ENCODE measurements around the gene RAD51C. TPM values are rescaled to one million over a fixed set of nuclear protein-coding genes. Genes with fewer than 3 reads are reported as not detected.
"Not testable (repeated sequence)": the region's sequence is repeated elsewhere in the genome, so short reads cannot be mapped to it uniquely, and the experiment has no call there.

Gene RAD51C
- total RNA-seq, 2 experiments from 2014 or later: 40.0 to 45.7 TPM

GRCh38 chr17:58722274-58722673 lies 29.9 kb downstream of the RAD51C start:
- no peaks in the 10 kb centered on the region for H3K9me3 Mint-ChIP-seq
- H3K27me3 Mint-ChIP-seq: no peaks in the 10 kb centered on the region
- no peak overlapping the region for H3K4me3 Mint-ChIP-seq
- POLR2A ChIA-PET: interaction anchor here (1.5 kb wide), 1 partner anchor 91 kb away, joined by 3 read pairs; no protein-coding TSS in a partner anchor
- peaks cover 1% of the 10 kb centered on the region for H3K36me3 Mint-ChIP-seq
- DNase-seq: no peak
- no peak for ATAC-seq (ENCODE audit: low read depth)
- H3K27ac Mint-ChIP-seq: no peak overlapping the region
- H3K4me1 Mint-ChIP-seq: no peaks in the 10 kb centered on the region

GRCh38 chr17:58722696-58723095 lies 30.3 kb downstream of the RAD51C start:
- H3K4me3 Mint-ChIP-seq: no peak overlapping the region
- H3K9me3 Mint-ChIP-seq: no peaks in the 10 kb centered on the region
- H3K36me3 Mint-ChIP-seq: peaks cover 1% of the 10 kb centered on the region
- ATAC-seq (ENCODE audit: low read depth) (no peak), DNase-seq (no peak)
- POLR2A ChIA-PET: interaction anchor here (1.5 kb wide), 1 partner anchor 91 kb away, joined by 3 read pairs; no protein-coding TSS in a partner anchor
- H3K27ac Mint-ChIP-seq: no peak overlapping the region
- no peaks in the 10 kb centered on the region for H3K4me1 Mint-ChIP-seq
- H3K27me3 Mint-ChIP-seq: no peaks in the 10 kb centered on the region

GRCh38 chr17:58728798-58729197 lies 36.4 kb downstream of the RAD51C start:
- no peak overlapping the region for H3K4me3 Mint-ChIP-seq
- DNase-seq (no peak), ATAC-seq (ENCODE audit: low read depth) (no peak)
- H3K27me3 Mint-ChIP-seq: no peaks in the 10 kb centered on the region
- no peak overlapping the region for H3K27ac Mint-ChIP-seq
- peaks cover 7% of the 10 kb centered on the region for H3K36me3 Mint-ChIP-seq
- H3K9me3 Mint-ChIP-seq: no peaks in the 10 kb centered on the region
- no peaks in the 10 kb centered on the region for H3K4me1 Mint-ChIP-seq
- POLR2A ChIA-PET: no interaction called here

GRCh38 chr17:58730937-58731336 lies 38.5 kb downstream of the RAD51C start:
- no peak for DNase-seq
- H3K4me1 Mint-ChIP-seq: no peaks in the 10 kb centered on the region
- ATAC-seq (ENCODE audit: low read depth): no peak
- POLR2A ChIA-PET: no interaction called here
- H3K9me3 Mint-ChIP-seq: no peaks in the 10 kb centered on the region
- no peaks in the 10 kb centered on the region for H3K27me3 Mint-ChIP-seq
- H3K27ac Mint-ChIP-seq: no peak overlapping the region
- no peak overlapping the region for H3K4me3 Mint-ChIP-seq
- peaks cover 8% of the 10 kb centered on the region for H3K36me3 Mint-ChIP-seq

- Mint-ChIP-seq H3K4me1 (no peaks in the 10 kb centered on the region), H3K36me3 (peaks cover 9% of the 10 kb centered on the region), H3K27ac (no peak overlapping the region), H3K9me3 (no peaks in the 10 kb centered on the region), H3K4me3 (no peak overlapping the region), H3K27me3 (no peaks in the 10 kb centered on the region)
- POLR2A ChIA-PET: no interaction called here
- no peak for ATAC-seq (ENCODE audit: low read depth)
- no peak for DNase-seq
Observed at GRCh38 chr17:58734040-58734439, 41.6 kb downstream of the RAD51C start.

- Mint-ChIP-seq H3K9me3 (no peaks in the 10 kb centered on the region), H3K4me1 (no peaks in the 10 kb centered on the region), H3K27me3 (no peaks in the 10 kb centered on the region), H3K36me3 (peaks cover 5% of the 10 kb centered on the region), H3K4me3 (no peak overlapping the region), H3K27ac (no peak overlapping the region)
- ATAC-seq (ENCODE audit: low read depth): no peak
- no peak for DNase-seq
- POLR2A ChIA-PET: no interaction called here
Observed at GRCh38 chr17:58734811-58735210, 42.4 kb downstream of the RAD51C start.

GRCh38 chr17:58741121-58741625 lies 48.8 kb downstream of the RAD51C start:
- no peak for ATAC-seq (ENCODE audit: low read depth)
- H3K9me3 Mint-ChIP-seq: no peaks in the 10 kb centered on the region
- no peak overlapping the region for H3K4me3 Mint-ChIP-seq
- no peaks in the 10 kb centered on the region for H3K4me1 Mint-ChIP-seq
- POLR2A ChIA-PET: no interaction called here
- DNase-seq: no peak
- no peaks in the 10 kb centered on the region for H3K36me3 Mint-ChIP-seq
- no peak overlapping the region for H3K27ac Mint-ChIP-seq
- H3K27me3 Mint-ChIP-seq: no peaks in the 10 kb centered on the region

GRCh38 chr17:58747674-58748073 lies 55.3 kb downstream of the RAD51C start:
- H3K36me3 Mint-ChIP-seq: no peaks in the 10 kb centered on the region
- no peak for DNase-seq
- no peaks in the 10 kb centered on the region for H3K4me1 Mint-ChIP-seq
- no peak overlapping the region for H3K4me3 Mint-ChIP-seq
- ATAC-seq (ENCODE audit: low read depth): no peak
- peaks cover 10% of the 10 kb centered on the region for H3K27me3 Mint-ChIP-seq
- no peak overlapping the region for H3K27ac Mint-ChIP-seq
- no peaks in the 10 kb centered on the region for H3K9me3 Mint-ChIP-seq
- POLR2A ChIA-PET: no interaction called here

- H3K9me3 Mint-ChIP-seq, H3K4me3 Mint-ChIP-seq: not testable (repeated sequence)
Observed at GRCh38 chr17:58749627-58750026, 57.2 kb downstream of the RAD51C start.

GRCh38 chr17:58753026-58753425 lies 60.6 kb downstream of the RAD51C start:
- Mint-ChIP-seq H3K27ac (no peak overlapping the region), H3K4me3 (no peak overlapping the region), H3K4me1 (peaks cover 7% of the 10 kb centered on the region), H3K27me3 (peaks cover 52% of the 10 kb centered on the region), H3K9me3 (no peaks in the 10 kb centered on the region), H3K36me3 (peaks cover 3% of the 10 kb centered on the region)
- no peak for ATAC-seq (ENCODE audit: low read depth)
- no peak for DNase-seq
- POLR2A ChIA-PET: no interaction called here

More at GRCh38 chr17:58749627-58750026, 57.2 kb downstream of the RAD51C start:
- peaks cover 25% of the 10 kb centered on the region for H3K27me3 Mint-ChIP-seq
- not testable (repeated sequence) for H3K4me1 Mint-ChIP-seq; H3K27ac Mint-ChIP-seq; H3K36me3 Mint-ChIP-seq; DNase-seq; ATAC-seq (ENCODE audit: low read depth)
- POLR2A ChIA-PET: interaction anchor here (0.6 kb wide), 1 partner anchor 14 kb away, joined by 3 read pairs; no protein-coding TSS in a partner anchor

- Mint-ChIP-seq H3K4me1 (peaks cover 7% of the 10 kb centered on the region), H3K9me3 (no peaks in the 10 kb centered on the region), H3K4me3 (peak overlapping the region; percentile 72), H3K27ac (no peak overlapping the region), H3K36me3 (peaks cover 3% of the 10 kb centered on the region), H3K27me3 (peaks cover 70% of the 10 kb centered on the region)
- DNase-seq: no peak
- no peak for ATAC-seq (ENCODE audit: low read depth)
- POLR2A ChIA-PET: interaction anchor here (1.2 kb wide), 1 partner anchor 123 kb away, joined by 3 read pairs; no protein-coding TSS in a partner anchor
Observed at GRCh38 chr17:58755269-58755576, 62.8 kb downstream of the RAD51C start.

- Mint-ChIP-seq H3K9me3 (no peaks in the 10 kb centered on the region), H3K36me3 (peaks cover 3% of the 10 kb centered on the region), H3K27ac (no peak within 1 kb of the TSS), H3K4me3 (peak within 1 kb of the TSS; percentile 89), H3K4me1 (peaks cover 7% of the 10 kb centered on the region), H3K27me3 (peaks cover 75% of the 10 kb centered on the region)
- peak; percentile 73 for DNase-seq
- ATAC-seq (ENCODE audit: low read depth): peak; percentile 74
- POLR2A ChIA-PET: interaction anchor here (0.7 to 1.2 kb wide), 2 partner anchors 124 to 125 kb away, joined by 3 read pairs; no protein-coding TSS in a partner anchor
Observed at GRCh38 chr17:58755577-58756245, 63.3 kb downstream of the RAD51C start, which contains the start of gene PPM1E. PPM1E (plus strand) TSS chr17:58755854.

- Mint-ChIP-seq H3K4me3 (peak overlapping the region; percentile 89), H3K4me1 (peaks cover 7% of the 10 kb centered on the region), H3K27ac (no peak overlapping the region), H3K9me3 (no peaks in the 10 kb centered on the region), H3K36me3 (peaks cover 3% of the 10 kb centered on the region), H3K27me3 (peaks cover 75% of the 10 kb centered on the region)
- peak; percentile 24 for ATAC-seq (ENCODE audit: low read depth)
- DNase-seq: peak; percentile 37
- POLR2A ChIA-PET: interaction anchor here (0.7 to 1.2 kb wide), 2 partner anchors 124 to 125 kb away, joined by 3 read pairs; no protein-coding TSS in a partner anchor
Observed at GRCh38 chr17:58756246-58757161, 64.1 kb downstream of the RAD51C start.

Measured in activated naive CD8-positive, alpha-beta T cell treated with anti-CD3 and anti-CD28 coated beads, Interleukin-2, amount 10 ng/mL, durations not matched to agents 7 days and 5 days (primary cell).